ENCODE results near the gene LPP. TPM values are rescaled to one million over a fixed set of nuclear protein-coding genes. Genes with fewer than 3 reads are reported as not detected.

The LPP gene
- total and polyA plus RNA-seq, 2 of the 4 experiments (the other 2 are of a cell fraction) = 16.0 to 130 TPM

- Histone ChIP-seq H3K4ac (ENCODE audit: low read depth, low read length) (no peak overlapping the region), H3K23ac (ENCODE audit: low read depth, low read length) (no peak overlapping the region), H3K9ac (ENCODE audit: low read depth, low read length) (no peak overlapping the region), H3K79me1 (ENCODE audit: low read depth in 1 of 2, low read length in 2 of 2) (peaks cover 33 to 60% of the 10 kb centered on the region in 2 experiments), H3K36me3 (ENCODE audit: control insufficient read depth, insufficient read depth, low read length) (peaks cover 5% of the 10 kb centered on the region; the same call in 1 of the 2 replicates), H2BK5ac (ENCODE audit: low read depth, low read length, poor library complexity, severe bottlenecking) (no peak overlapping the region), H2AFZ (replicated peaks; ENCODE audit: low read length, poor library complexity) (no peak overlapping the region), H4K8ac (ENCODE audit: low read depth in 2 of 2, low read length in 2 of 2) (no peak overlapping the region; a peak in 1 of 4 replicates), H3K56ac (ENCODE audit: extremely low read depth, insufficient read depth, low read length) (no peak overlapping the region), H2BK15ac (ENCODE audit: low read depth, low read length) (no peak overlapping the region), H2BK20ac (ENCODE audit: low read depth, low read length) (no peak overlapping the region), H2BK120ac (ENCODE audit: low read depth, low read length) (no peak overlapping the region), H3K4me1 (ENCODE audit: control insufficient read depth, insufficient read depth, low read length) (peaks cover 2% of the 10 kb centered on the region; the same call in 1 of the 2 replicates), H3K9me1 (ENCODE audit: insufficient read depth, low read length) (peaks cover 8% of the 10 kb centered on the region; the same call in 1 of the 2 replicates), H3K4me2 (ENCODE audit: low read depth, low read length) (no peak overlapping the region), H3K27me3 (ENCODE audit: control insufficient read depth, insufficient read depth, low read length) (no peaks in the 10 kb centered on the region), H3K4me3 (ENCODE audit: insufficient read depth, low read depth, low read length) (no peak overlapping the region), H3K14ac (replicated peaks; ENCODE audit: low read depth, low read length) (no peak overlapping the region), H2AK5ac (ENCODE audit: low read depth, low read length) (no peak overlapping the region), H3K18ac (ENCODE audit: low read depth, low read length) (no peak overlapping the region), H3K9me3 (ENCODE audit: control insufficient read depth, insufficient read depth, low read length) (no peaks in the 10 kb centered on the region), H4K20me1 (ENCODE audit: insufficient read depth, low read length) (0 out of 2 replicates have a peak, but pooled peaks cover 14% of the 10 kb centered on the region), H4K5ac (ENCODE audit: low read depth, low read length) (no peak overlapping the region), H2AK9ac (replicated peaks; ENCODE audit: low read depth, low read length, poor library complexity) (no peak overlapping the region), H4K91ac (ENCODE audit: insufficient read depth, low read depth, low read length) (no peak overlapping the region), H3K27ac (ENCODE audit: insufficient read depth, low read length) (no peak overlapping the region)
- ATAC-seq (ENCODE audit: low read depth) (no peak), DNase-seq (no peak)
- no peak for TF ChIP-seq MAFK (IDR thresholded peaks at IDR 0.05; ENCODE audit: low read depth, low read length)
- no peak for TF ChIP-seq RCOR1 (IDR thresholded peaks at IDR 0.05; ENCODE audit: insufficient replicate concordance, low read length)
- TF ChIP-seq BHLHE40 (IDR thresholded peaks at IDR 0.05; ENCODE audit: low read depth, low read length) = no peak
- no peak for TF ChIP-seq MAZ (IDR thresholded peaks at IDR 0.05; ENCODE audit: borderline replicate concordance, low read depth, low read length)
- TF ChIP-seq USF2 (IDR thresholded peaks at IDR 0.05; ENCODE audit: low read depth, low read length) = no peak
- TF ChIP-seq SMC3 (IDR thresholded peaks at IDR 0.05; ENCODE audit: low read depth, low read length) = no peak
- no peak for TF ChIP-seq ELK1 (IDR thresholded peaks at IDR 0.05; ENCODE audit: borderline replicate concordance, low read depth, low read length)
- TF ChIP-seq CHD1 (IDR thresholded peaks at IDR 0.05; ENCODE audit: low read depth, low read length) = no peak
- no peak for TF ChIP-seq RAD21 (IDR thresholded peaks at IDR 0.05; ENCODE audit: low read length)
- TF ChIP-seq RFX5 (IDR thresholded peaks at IDR 0.05; ENCODE audit: low read depth, low read length) = no peak
- no peak for TF ChIP-seq POLR2A (IDR thresholded peaks at IDR 0.05; ENCODE audit: low read depth, low read length)
- no peak for TF ChIP-seq NFE2L2 (IDR thresholded peaks at IDR 0.05; ENCODE audit: low read depth, low read length)
- TF ChIP-seq FOS (IDR thresholded peaks at IDR 0.05; ENCODE audit: low read depth, low read length) = no peak
- no peak for TF ChIP-seq MXI1 (IDR thresholded peaks at IDR 0.05; ENCODE audit: borderline replicate concordance, low read depth, low read length)
- ChIA-PET POLR2A (ENCODE audit: unreplicated experiment) (no interaction called here), CTCF (no interaction called here)
- no CpG with 5 or more reads among the region's 6 CpGs for WGBS, 2 experiments (ENCODE audit: extremely low coverage in 2 of 2, insufficient read length in 1 of 2)
- in situ Hi-C loops (cut with MboI; ENCODE audit: low sequenced_read_pairs) (loop anchor here (25.0 kb wide), 1 partner anchor 1024 kb away; the partner anchor contains the start of gene BCL6), intact Hi-C loops (cut with micrococcal nuclease) (no loop called here), dilution Hi-C loops (cut with HindIII; ENCODE audit: low sequenced_read_pairs, unreplicated experiment) (no loop called here)
- no TSS peak for BruUV-seq (replicated peaks)
Observed at GRCh38 chr3:188761439-188761838, 607.5 kb downstream of the LPP start.
